ENCODE measurements around the gene ENDOV.
"Not testable (repeated sequence)": the region's sequence is repeated elsewhere in the genome, so short reads cannot be mapped to it uniquely, and the experiment has no call there.

Gene ENDOV

DNA sequence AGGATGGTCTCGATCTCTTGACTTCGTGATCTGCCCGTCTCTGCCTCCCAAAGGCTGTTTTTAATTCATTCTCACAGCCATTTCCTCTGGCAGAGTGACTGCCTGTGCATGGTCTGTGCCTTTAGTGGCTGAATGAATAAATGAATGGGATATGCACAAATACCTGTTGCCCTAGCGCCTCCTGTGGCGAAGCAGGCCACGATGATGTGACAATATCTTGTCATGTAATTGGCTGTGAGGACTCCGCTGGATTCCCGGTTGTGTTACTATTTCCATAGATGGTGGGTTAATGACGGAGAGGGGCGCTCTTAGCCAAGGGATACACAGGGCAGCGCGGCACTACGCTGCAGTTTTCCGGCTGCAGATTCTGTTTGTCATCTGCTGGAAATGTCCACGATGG lies 26.8 kb upstream of the ENDOV start:
- no peak for DNase-seq (ENCODE audit: low read depth in 2 of 2)

DNA sequence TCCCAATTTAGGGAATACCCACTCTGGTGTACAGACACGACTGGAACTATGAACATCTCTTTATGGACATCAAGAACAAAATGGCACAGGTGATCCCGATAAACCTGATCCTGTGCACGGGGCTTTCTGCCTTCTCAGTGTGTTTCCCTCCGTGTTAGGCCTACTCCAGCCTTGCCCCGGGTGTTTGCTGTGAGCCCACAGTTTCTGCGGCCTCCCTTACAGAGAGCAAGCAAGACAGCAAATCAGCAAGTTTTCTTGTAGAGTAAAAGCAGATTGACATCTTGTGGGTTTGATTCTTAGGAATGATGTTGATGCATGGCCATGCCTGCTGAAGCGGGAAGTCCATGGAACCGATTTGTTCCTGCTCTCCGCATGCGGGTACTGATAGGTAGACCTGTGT lies 26.4 kb upstream of the ENDOV start:
- DNase-seq (ENCODE audit: low read depth in 2 of 2), result no peak

DNA sequence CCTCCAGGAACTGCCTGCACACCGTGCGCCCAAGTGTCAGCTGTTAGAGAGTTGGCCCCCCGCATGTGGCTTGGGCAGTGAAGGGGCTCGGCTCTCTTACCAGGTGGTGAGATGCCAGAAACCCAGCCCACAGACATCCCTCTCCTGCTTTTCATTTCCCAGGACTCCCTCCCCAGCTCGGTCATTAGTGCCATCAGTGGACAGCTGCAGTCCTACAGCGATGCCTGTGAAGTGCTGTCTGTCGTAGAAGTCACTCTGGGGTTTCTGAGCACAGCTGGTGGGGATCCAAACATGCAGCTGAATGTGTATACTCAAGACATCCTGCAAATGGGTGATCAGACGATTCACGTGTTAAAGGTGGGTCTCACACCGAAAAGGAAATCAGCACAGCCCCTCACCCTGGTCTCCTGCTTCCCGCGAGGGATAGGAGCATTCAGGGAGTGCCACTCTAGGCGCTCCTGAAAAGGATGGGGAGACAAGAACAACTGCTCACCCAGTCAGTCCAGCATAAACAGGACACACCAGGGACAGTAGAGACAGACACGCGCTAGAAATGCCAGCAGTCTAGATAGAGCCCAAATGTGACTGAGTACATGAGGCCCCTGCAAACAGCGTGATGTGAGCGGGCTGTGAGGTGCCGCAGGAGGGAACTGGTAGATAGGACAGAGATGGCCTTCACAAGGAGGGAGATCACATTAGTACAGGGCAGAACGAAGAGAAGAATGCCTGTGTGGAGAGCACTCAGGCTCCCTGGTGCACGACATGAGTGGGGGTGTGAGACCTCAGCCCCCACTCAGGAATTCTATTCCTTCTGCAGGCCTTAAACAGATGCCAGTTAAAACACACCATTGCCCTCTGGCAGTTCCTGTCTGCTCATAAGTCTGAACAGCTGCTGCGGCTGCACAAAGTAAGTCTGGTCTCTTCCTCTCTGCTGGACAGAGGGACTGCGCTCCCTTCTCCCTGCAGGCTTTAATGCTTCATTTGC lies 25.7 kb upstream of the ENDOV start:
- DNase-seq (ENCODE audit: low read depth in 2 of 2), result no peak

DNA sequence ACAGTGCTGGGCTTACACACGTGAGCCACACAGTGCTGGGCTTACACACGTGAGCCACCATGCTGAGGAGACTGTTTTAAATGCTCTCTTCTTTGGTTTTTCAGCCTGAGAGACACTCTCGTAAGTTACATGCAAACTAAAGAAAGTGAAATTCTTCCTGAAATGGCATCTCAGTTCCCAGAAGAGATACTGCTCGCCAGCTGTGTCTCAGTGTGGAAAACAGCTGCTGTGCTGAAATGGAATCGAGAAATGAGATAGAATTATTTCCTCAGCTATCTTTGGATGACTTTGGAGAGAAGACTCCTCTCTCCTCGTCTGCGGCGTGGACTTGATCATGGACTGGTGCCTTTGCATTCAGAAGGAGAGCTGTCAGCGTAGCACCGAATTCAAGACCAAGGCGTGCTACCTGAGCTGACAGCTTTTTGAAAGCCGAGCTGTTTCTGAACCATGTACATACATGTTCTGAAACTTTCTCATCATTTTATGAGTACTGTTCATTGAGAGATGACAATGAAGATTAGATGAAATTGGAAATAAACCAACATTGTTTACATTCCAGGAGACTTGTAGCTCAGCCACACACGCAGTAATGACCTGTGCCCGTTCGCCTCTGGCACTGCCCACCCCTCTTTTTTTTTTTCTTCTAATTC lies 21.6 kb upstream of the ENDOV start:
- no peak for DNase-seq (ENCODE audit: low read depth in 2 of 2)

DNA sequence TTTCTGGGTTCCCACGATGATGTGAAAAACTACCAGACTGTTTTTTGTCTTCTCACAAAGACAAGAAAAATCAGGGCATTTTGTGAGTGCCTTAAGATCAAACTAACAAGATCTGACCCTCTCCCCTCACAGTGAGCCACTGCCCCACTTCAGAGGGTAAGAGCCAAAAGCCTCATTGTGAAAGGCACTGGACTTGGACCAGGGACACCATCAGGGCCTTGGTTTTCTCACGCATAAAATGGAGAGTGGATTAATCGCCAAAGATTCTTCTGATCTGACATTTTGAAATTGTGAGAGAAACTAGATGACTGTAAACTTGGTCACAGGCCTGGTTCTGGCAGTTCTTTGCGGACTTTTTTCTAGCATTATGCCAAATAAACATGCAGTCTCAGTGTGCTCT lies 21.0 kb upstream of the ENDOV start:
- DNase-seq (ENCODE audit: low read depth in 2 of 2), result no peak

DNA sequence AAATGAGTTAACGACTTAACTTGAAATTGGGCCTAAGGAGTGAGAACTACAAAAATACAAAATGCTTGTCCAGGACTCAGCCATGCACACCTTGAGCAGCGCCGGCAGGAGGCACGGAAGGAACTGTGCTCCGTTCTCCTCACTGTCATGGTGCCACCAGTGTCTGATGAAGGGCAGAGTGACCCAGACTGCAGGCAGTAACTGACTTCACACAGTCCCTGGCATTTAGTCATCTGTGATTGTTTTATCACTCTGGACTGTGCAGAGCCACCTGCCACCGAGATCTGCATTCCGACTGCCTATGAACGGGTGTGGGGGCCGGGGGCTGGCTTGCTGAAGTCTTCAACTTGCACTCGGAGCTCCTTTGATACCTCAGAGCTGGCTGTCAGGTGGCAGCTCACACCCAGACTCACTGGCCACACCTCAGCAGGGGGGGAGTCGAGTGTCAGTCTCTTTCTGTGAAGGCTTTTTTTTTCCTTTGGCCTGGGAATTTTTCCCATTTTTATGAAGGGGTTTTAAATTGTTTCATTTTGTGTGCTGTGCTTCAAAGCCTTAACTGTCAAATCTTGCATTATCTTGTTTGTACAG lies 20.2 kb upstream of the ENDOV start:
- no peak for DNase-seq (ENCODE audit: low read depth in 2 of 2)

DNA sequence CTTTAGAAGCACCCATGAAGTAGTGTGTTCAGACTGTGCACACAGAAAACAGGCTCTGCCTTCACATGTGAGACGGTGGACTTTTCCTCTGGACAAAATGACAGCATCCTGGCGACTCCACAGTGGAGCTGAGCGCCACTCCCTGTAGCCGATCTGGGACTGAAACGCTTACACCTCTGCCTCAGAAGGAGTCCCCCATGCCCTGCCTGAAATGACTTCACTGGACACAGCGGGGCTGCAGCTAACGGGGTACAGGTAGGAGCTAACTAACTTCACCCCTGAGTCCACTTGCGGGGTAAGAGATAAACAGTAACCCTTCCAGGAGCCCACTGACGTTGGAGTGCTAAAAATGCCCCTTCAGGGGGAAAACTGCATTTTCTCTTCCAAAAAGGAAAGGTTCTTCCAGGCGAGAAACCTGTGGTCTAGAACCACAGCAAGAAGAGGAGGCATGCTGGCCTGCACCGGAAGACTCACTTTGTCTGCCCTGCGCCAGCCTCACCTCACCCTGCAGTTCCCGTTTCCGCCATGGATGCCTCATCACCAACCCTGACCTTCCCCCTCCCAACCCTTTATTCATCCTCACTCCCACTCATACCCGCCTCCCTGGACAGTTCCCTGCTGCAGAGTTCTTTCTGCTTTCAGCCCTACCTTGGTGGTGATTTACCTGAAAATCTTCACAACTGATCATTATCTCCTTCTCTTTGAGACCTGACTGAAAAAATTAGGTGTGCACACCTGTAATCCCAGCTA lies 19.4 kb upstream of the ENDOV start:
- DNase-seq (ENCODE audit: low read depth in 2 of 2), result no peak

DNA sequence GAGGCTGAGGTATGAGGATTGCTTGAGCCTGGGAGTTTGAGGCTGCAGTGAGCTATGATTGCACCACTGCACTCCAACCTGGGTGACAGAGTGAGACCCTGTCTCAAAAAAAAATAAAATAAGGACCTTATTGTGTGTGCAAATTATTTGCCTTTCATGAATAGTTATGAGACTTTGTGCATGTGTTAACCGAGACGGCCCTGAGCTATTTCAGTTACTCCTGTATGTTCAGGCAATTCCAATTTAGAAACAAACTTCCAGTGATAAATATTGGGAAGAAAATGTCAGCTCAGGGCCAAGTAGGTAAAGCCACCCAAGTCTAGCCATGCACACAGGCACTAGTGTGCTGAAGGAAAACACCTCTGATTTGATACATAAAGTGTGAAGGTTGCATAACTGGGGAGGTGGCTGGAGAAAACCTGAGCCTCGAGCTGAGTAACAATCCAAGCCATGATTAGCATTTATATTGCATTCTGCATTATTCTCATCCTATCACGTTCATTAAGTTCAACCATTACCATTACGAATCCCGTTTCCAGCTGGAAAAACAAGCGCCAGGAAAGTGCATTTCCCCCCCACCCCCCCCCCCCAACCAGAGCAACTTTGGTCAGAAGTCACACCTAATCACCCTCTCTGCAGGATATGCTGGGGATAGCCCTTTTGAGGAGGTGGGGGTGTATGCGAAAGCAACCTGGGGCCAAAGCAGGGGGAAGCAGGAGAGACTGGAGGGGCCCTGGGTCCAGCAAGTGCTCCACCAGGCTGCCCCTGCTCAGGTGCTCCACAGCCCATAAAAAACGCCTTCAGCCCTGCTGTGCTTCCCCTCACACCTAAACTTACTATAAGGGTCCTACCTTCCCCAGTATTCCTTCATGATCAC lies 18.6 kb upstream of the ENDOV start:
- DNase-seq (ENCODE audit: low read depth in 2 of 2), result no peak

DNA sequence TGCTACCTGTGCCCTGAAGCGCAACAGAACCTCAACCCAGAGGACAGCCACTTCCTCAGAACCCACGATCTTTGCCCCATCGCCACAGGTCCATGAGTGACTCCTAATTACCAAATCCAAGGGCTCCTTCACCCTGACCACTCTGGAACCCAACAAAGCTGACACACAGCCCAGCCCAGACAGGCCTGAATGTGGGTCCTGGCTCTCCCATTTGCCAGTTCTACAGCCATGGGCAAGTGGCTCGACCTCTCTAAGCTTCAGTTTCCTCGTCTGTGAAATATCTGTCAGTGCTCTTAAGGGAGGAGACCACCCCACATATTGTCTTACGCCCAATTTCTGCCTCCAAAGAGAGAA lies 18.0 kb upstream of the ENDOV start:
- DNase-seq (ENCODE audit: low read depth in 2 of 2), result no peak

DNA sequence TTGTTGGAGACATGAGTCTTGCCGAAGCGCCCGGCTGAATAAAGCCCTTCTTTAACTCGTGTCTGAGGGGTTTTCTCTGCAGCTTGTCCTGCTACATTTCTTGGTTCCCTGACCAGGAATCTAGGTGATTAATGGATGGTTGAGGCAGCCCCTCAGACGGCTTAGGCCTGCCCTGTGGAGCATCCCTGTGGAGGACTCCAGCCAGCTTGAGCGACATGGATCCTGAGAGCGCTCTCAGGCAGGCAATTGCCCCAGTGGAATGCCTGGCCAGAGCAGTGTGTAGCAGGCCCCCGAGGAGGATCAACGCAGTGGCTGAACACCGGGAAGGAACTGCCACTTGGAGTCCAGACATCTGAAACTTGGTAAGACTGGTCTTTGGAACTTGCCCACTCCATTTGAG lies 17.3 kb upstream of the ENDOV start:
- no peak for DNase-seq (ENCODE audit: low read depth in 2 of 2)

DNA sequence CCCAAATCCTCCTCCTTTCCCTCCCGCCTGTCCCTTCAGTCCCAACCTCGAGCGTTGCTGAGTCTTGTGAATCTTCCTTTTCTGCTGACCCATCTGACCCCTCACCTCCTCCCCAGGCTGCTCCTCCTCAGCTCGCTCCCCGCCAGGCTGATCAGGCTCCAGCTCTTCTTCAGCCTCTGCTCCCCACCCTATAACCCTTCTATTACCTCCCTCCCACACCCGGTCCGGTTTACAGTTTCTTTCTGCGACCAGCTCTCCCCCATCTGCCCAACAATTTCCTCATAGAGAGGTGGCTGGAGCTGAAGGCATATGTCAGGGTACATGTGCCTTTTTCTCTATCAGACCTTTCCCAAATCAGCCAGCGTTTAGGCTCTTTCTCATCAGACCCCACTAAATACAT lies 13.9 kb upstream of the ENDOV start:
- not testable (repeated sequence) for DNase-seq (ENCODE audit: low read depth in 2 of 2)

DNA sequence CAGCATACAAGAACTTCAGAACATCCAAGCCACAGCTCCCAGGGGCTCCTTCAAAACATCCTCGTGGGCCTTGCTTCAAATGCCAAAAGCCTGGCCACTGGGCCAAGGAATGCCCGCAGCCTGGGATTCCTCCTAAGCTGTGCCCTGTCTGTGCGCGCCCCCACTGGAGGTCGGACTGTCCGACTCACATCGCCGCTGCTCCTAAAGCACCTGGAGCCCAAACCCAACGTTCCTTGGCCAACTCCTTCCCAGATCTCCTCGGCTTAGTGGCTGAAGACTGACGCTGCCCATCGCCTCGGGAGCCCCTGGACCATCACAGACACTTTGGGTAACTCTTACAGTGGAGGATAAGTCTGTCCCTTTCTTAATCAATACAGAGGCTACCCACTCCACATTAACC lies 12.9 kb upstream of the ENDOV start:
- DNase-seq (ENCODE audit: low read depth in 2 of 2), result not testable (repeated sequence)

DNA sequence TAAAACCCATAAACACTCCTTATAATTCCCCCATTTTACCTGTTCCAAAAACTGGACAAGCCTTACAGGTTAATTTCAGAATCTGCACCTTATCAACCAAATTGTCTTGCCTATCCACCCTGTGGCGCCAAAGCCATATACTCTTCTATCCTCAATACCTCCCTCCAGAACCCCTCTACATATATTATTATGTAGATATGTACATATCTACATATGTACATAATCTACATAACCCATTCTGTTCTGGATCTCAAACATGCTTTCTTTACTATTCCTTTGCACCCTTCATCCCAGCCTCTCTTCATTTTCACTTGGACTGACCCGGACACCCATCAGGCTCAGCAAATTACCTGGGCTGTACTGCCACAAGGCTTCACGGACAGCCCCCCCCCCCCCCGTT lies 12.0 kb upstream of the ENDOV start:
- no peak for DNase-seq (ENCODE audit: low read depth in 2 of 2)

DNA sequence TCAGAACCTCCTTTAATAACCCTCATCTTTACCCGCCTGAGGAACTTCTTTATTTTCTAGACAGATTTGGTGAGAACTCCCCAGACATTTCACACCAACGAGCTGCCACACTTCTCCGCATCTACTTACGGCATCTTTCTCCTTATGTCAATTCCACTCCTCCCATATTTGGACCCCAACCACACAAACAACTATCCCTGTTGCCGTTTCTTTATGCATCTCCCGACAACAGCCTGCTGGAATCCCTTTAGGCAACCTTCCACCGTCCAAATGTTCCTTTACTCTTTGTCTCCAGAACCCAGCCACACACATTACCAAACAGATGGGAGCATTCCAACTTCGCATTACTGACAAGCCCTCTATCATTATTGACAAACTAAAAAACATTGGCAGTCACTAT lies 8.8 kb upstream of the ENDOV start:
- no peak for DNase-seq (ENCODE audit: low read depth in 2 of 2)

DNA sequence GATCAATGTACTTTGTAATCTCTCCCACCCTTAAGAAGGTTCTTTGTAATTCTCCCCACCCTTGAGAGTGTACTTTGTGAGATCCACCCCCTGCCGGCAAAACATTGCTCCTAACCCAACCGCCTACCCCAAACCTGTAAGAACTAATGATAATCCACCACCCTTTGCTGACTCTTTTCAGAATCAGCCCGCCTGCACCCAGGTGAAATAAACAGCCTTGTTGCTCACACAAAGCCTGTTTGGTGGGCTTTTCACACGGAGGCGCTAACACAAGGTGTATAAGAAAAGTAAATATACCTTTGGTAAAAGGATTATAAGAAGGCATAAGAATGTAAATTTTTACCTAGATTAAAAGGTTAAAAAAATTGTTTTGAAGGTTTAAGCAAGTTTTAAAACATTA lies 7.0 kb upstream of the ENDOV start:
- DNase-seq (ENCODE audit: low read depth in 2 of 2), result not testable (repeated sequence)

DNA sequence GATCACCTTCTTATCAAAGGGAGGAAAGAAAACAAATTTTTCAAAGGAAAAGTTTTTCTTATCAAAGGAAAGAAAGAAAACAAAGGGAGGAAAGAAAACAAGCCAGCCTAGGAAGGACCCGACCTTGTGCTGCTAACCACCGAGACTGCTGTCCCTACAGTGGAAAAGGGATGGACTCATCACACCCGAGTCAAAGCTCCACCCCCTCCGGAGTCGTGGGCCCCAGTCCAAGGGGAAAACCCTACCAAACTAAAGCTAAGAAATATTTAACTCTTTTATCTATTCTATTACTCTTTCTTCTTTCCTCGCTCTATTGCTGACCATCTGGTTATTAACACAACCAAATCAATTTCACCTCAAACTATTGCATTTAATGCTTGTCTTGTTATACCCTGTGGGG lies 6.1 kb upstream of the ENDOV start:
- no peak for DNase-seq (ENCODE audit: low read depth in 2 of 2)

DNA sequence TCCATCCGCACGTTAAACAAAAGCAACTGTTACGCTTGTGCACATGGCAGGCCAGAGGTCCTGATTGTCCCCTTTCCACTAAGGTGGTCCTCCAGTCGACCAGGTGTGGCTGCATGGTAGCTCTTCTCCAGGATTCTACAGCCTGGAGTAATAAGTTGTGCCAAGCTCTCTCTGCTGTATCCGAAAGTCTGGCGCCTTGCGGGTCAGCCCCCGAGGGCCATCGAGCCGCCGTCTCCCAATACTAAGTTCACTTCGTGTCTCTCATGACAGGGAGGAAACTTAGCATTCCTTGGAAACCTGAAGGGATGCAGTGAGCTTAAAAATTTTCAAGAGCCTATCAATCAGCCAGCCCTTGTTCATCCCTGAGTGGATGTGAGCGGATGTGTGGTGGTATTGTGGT lies 5.3 kb upstream of the ENDOV start:
- DNase-seq (ENCODE audit: low read depth in 2 of 2), result no peak

DNA sequence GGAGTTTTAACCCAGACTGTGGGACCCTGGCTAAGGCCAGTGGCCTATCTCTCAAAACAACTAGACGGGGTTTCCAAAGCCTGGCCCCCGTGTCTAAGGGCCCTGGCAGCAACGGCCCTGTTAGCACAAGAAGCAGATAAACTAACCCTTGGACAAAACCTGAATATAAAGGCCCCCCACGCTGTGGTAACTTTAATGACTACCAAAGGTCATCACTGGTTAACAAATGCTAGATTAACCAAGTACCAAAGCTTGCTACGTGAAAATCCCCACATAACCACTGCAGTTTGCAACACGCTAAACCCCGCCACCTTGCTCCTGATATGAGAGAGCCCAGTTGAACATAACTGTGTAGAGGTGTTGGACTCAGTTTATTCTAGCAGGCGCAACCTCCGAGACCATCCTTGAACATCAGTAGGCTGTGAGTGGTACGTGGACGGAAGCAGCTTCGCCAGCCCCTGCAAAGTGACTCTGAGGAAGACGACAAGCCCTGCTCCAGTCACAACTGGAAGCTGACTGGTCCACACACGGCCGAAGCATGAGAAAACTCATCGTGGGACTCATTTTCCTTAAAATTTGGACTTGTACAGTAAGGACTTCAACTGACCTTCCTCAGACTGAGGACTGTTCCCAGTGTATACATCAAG lies 4.4 kb upstream of the ENDOV start:
- not testable (repeated sequence) for DNase-seq (ENCODE audit: low read depth in 2 of 2)

DNA sequence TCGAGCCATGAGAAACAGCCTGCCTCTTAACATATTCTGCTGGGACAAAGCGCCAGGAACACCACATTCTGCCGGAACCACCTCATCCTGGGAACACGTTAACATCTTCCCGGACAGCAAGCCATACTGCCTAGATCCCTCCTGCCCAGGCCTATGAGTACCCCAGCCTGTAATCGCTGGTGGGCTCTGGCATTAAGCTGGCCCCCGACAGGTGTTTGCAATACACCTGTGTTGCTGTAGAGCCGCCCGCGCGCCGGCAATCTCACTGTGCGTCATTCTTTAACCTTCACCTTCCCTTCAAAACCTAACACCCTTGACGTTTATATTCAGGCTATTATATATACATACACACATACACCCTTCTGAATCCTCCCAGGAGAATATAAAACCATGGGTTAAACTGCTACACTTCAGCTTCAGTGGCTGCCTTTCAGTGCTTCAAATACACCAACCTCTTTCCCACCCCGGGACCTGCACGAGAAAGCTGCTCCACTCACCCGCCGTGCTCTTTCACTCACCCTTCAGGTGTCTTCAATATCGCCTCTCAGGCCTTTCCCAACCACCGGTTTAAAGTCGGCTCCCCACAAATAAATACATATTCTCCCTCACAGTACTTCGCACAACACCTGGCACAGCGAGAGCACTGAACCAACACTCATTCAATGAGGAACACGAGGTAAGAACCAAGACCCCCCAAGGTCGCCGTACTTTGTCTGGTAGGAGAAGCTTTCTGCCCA lies 1.0 kb upstream of the ENDOV start:
- no peak for DNase-seq (ENCODE audit: low read depth in 2 of 2)

DNA sequence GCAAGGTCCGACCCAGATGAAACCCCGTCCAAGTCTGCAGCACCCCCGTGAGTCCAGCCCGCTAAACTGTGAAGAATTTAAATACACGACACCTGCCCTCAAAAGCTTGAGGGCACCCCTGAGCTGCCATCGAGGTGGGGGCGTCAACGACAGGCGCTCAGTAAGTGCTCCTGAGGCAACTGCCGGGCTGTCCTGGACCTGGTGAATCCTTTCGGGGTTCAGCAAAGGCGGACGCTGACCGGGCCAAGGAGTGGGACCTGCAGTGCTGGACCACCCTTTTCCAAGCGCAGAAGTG lies 512 bp upstream of the ENDOV start:
- DNase-seq (ENCODE audit: low read depth in 2 of 2), result no peak
